Stimulated activated CD4-positive, alpha-beta T cell treated with anti-CD3 and anti-CD28 coated beads, Interleukin-2, amount 100 ng/mL, for 4 hours (primary cell): ENCODE data around the gene MAX.

ENCODE experiments used
- DNase-seq: peaks from one replicate; pipeline ENCODE4 v3.0.0-alpha.2; 2020; ENCODE audit warnings: low read depth

Gene MAX

GRCh38 chr14:65073605-65074201 lies 28.6 kb downstream of the MAX start:
- no peak for DNase-seq

GRCh38 chr14:65072937-65073336 lies 29.4 kb downstream of the MAX start:
- DNase-seq: no peak

- no peak for DNase-seq
These were observed 30.1 kb downstream of the MAX start for GRCh38 chr14:65072256-65072655.

GRCh38 chr14:65071544-65071943 lies 30.8 kb downstream of the MAX start:
- DNase-seq: no peak

- no peak for DNase-seq
These were observed 31.8 kb downstream of the MAX start for GRCh38 chr14:65070471-65070976.

- DNase-seq: no peak
These were observed 32.4 kb downstream of the MAX start for GRCh38 chr14:65069874-65070413.

- no peak for DNase-seq
These were observed 36.6 kb downstream of the MAX start for GRCh38 chr14:65065719-65066118.

GRCh38 chr14:65062096-65063075 lies 39.9 kb downstream of the MAX start:
- no peak for DNase-seq

- DNase-seq: no peak
These were observed 44.6 kb downstream of the MAX start for GRCh38 chr14:65057695-65058094.

- DNase-seq: no peak
These were observed 47.7 kb downstream of the MAX start for GRCh38 chr14:65054471-65055085.

- DNase-seq: no peak
These were observed 48.9 kb downstream of the MAX start for GRCh38 chr14:65053466-65053865.

- DNase-seq: no peak
These were observed 49.5 kb downstream of the MAX start for GRCh38 chr14:65052832-65053231.

- no peak for DNase-seq
These were observed 56.6 kb downstream of the MAX start for GRCh38 chr14:65045709-65046108.

- DNase-seq: no peak
These were observed 57.3 kb downstream of the MAX start for GRCh38 chr14:65045006-65045405.

GRCh38 chr14:65044596-65044959 lies 57.7 kb downstream of the MAX start:
- no peak for DNase-seq

GRCh38 chr14:65043893-65044595 lies 58.3 kb downstream of the MAX start:
- no peak for DNase-seq

GRCh38 chr14:65042731-65043372 lies 59.5 kb downstream of the MAX start:
- no peak for DNase-seq

- DNase-seq: no peak
These were observed 60.0 kb downstream of the MAX start for GRCh38 chr14:65042296-65042695.

GRCh38 chr14:65041434-65041915 lies 60.8 kb downstream of the MAX start:
- DNase-seq: no peak

- no peak for DNase-seq
These were observed 61.5 kb downstream of the MAX start for GRCh38 chr14:65040666-65041433.
